Cardiac fibroblast (primary cell): Measurements from ENCODE around the gene ACD.

Experiments
- DNase-seq, 2 donors: peaks; one replicate each; pipeline versions ENCODE4 v3.0.0 to v3.0.0-alpha.2; 2010; ENCODE audit warnings: low read depth in 2 of 2
- H3K4me3 ChIP-seq, 2 donors: replicated peaks in 1 of 2; 1 replicate in 1 of 2; 2 replicates in 1 of 2; pipeline ENCODE4 v1.5.1; 2011; ENCODE audit warnings: low read depth in 2 of 2, low read length in 2 of 2, mild to moderate bottlenecking in 2 of 2, moderate library complexity in 1 of 2
- CTCF ChIP-seq: IDR thresholded peaks from one replicate; pipeline ENCODE4 v1.5.1; 2011; ENCODE audit warnings: low read depth, mild to moderate bottlenecking, low read length, inconsistent platforms

Gene ACD

GRCh38 chr16:67659675-67660563 is at the start of gene ACD:
Gene ACD (minus strand): TSS chr16:67660260. CDS start chr16:67660220, 40 bp downstream.
- peak within 1 kb of the TSS; percentile 83 to 87 for H3K4me3 ChIP-seq
- peak; percentile 90 to 91 for DNase-seq
- TF ChIP-seq CTCF: no peak

DNA sequence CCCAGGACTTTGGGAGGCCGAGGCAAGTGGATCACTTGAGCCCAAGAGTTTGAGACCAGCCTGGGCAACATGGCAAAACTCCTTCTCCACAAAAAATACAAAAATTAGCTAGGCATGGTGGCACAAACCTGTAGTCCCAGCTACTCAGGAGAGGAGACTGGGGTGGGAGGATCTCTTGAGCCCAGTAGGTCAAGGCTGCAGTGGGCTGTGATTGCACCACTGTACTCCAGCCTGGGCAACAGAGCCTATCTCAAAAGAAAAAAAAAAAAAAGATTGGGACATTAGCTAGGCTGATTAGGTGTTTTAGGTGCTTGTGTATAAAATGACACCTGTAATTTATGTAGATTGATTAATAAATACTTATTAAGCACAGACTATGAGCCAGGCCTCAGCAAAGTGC is 49.0 kb upstream of the ACD start:
- TF ChIP-seq CTCF: no peak
- H3K4me3 ChIP-seq: no peak overlapping the region
- DNase-seq: no peak

DNA sequence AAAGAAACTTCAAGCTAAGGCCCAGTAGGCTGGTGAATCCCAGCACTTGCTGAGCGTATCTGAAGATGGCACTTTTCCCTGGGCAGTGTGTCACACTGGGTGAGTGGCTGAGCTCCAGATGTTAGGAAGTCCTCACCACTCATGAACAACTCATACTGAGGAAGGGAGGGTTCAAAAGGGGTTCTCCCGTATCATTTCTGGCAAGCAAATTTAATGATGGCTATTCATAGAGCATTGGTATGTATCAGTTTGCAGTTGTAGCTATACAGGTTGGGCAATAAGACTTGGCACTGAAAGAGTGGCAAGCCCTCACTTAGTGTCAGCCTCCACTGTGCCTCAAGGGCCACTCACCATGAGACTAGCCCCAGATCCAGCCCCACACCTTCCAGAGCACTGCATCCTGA is 48.3 kb upstream of the ACD start:
- peak in 1 of 2 donors; percentile 25 for DNase-seq
- no peak overlapping the region for H3K4me3 ChIP-seq
- TF ChIP-seq CTCF: no peak

GRCh38 chr16:67707790-67708189 is 47.7 kb upstream of the ACD start:
- DNase-seq: no peak
- no peak overlapping the region for H3K4me3 ChIP-seq
- TF ChIP-seq CTCF: no peak

- no peak for DNase-seq
- TF ChIP-seq CTCF: no peak
- H3K4me3 ChIP-seq: no peak overlapping the region
These were observed 47.1 kb upstream of the ACD start for GRCh38 chr16:67707210-67707609.

DNA sequence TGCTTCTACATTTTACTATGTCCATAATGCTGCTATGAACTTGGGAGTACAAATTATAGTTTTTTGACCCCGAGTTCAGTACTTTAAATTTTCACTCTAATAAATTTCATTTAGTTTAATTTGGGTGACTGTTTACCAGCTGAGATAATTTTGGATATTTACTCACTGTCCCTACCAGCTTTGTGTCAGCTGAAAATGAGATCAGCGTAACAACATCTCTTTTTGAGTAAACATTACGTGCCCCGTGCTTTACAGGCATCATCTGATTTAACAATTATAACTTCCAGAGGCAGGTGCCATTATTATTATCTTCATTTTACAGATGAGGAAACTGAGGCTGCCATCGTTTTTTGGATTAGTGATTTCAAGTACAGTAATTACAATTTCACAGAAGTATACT is 44.0 kb upstream of the ACD start:
- no peak overlapping the region for H3K4me3 ChIP-seq
- no peak for DNase-seq
- TF ChIP-seq CTCF: no peak
